Measurements from ENCODE around the gene CBFA2T2. TPM values are rescaled to one million over a fixed set of nuclear protein-coding genes. Genes with fewer than 3 reads are reported as not detected.

Gene CBFA2T2
- total RNA-seq, 1 experiment from 2014 or later: 20.0 TPM

DNA sequence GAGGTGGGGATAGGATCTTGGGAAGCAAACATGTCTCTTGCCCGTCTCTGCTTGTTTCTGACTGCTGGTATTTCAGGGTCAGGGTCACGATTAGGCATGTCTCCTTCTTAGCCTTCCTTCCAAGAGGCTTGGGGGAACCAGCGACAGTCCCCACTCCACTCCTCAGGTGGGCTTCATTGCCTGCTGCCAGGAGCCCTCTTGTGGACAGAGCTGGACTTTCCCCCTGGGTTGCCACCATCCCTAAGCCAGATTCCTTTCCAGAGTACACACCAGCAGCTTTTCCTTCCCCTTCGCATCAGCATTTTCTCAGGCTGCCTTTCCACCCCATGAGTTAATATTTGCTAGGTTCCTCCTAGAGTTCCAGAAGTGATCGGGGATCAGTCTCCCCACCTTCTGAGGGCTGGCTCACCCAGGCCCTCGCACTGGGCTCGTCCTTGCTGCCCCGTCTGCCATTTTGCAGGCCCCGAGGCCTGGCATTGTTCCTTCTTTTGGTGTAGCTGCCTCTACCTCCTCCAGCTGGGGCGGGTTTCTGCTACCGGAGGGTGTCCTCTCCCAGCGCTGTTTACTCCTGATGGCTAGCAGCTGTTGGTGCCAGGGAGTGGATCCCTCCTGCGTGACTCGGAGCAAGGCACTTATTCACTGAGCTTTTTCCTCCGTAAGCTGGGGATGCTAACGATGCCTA is 163.5 kb downstream of the CBFA2T2 start:
- Histone ChIP-seq H3K4me1 (replicated peaks; ENCODE audit: insufficient read depth) (peaks cover 48% of the 10 kb centered on the region), H4K20me1 (ENCODE audit: insufficient read depth) (no peaks in the 10 kb centered on the region), H3K27ac (no peak overlapping the region), H3K4me3 (no peak overlapping the region), H3K27me3 (ENCODE audit: insufficient read depth, low read depth) (no peaks in the 10 kb centered on the region), H3K36me3 (ENCODE audit: low read depth) (no peaks in the 10 kb centered on the region), H3F3A (ENCODE audit: insufficient read depth, low read depth) (peaks cover 32% of the 10 kb centered on the region), H3K9me3 (ENCODE audit: insufficient read depth, low read depth) (no peaks in the 10 kb centered on the region), H3K79me2 (ENCODE audit: low read depth) (no peaks in the 10 kb centered on the region), H2AFZ (no peak overlapping the region), H3K9me2 (ENCODE audit: insufficient read depth) (no peaks in the 10 kb centered on the region), H3K4me2 (peak overlapping the region; percentile 38; the same call in 1 of the 2 replicates)
- no TSS peak for BruUV-seq (replicated peaks)
- TF ChIP-seq EZH2 (IDR thresholded peaks at IDR 0.05; ENCODE audit: low read depth): no peak
- TF ChIP-seq, protein P1, sequence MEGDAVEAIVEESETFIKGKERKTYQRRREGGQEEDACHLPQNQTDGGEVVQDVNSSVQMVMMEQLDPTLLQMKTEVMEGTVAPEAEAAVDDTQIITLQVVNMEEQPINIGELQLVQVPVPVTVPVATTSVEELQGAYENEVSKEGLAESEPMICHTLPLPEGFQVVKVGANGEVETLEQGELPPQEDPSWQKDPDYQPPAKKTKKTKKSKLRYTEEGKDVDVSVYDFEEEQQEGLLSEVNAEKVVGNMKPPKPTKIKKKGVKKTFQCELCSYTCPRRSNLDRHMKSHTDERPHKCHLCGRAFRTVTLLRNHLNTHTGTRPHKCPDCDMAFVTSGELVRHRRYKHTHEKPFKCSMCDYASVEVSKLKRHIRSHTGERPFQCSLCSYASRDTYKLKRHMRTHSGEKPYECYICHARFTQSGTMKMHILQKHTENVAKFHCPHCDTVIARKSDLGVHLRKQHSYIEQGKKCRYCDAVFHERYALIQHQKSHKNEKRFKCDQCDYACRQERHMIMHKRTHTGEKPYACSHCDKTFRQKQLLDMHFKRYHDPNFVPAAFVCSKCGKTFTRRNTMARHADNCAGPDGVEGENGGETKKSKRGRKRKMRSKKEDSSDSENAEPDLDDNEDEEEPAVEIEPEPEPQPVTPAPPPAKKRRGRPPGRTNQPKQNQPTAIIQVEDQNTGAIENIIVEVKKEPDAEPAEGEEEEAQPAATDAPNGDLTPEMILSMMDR (conservative IDR thresholded peaks at IDR 0.05): peak; percentile 77
- ChIA-PET POLR2A (ENCODE audit: unreplicated experiment) (interaction anchor here (0.5 to 1.6 kb wide), 4 partner anchors 11 to 486 kb away, joined by 3 to 10 read pairs (median 4); partner anchors contain the start of gene ACTL10), CTCF (interaction anchor here (0.6 kb wide), 1 partner anchor 121 kb away, joined by 3 read pairs; no protein-coding TSS in a partner anchor)
- intact Hi-C loops (cut with micrococcal nuclease; ENCODE audit: unreplicated experiment): loop anchor here (5.0 kb wide), 1 partner anchor 251 kb away; the partner anchor contains the start of gene CDK5RAP1
- DNase-seq: peak in 1 of 2 experiments; percentile 60

DNA sequence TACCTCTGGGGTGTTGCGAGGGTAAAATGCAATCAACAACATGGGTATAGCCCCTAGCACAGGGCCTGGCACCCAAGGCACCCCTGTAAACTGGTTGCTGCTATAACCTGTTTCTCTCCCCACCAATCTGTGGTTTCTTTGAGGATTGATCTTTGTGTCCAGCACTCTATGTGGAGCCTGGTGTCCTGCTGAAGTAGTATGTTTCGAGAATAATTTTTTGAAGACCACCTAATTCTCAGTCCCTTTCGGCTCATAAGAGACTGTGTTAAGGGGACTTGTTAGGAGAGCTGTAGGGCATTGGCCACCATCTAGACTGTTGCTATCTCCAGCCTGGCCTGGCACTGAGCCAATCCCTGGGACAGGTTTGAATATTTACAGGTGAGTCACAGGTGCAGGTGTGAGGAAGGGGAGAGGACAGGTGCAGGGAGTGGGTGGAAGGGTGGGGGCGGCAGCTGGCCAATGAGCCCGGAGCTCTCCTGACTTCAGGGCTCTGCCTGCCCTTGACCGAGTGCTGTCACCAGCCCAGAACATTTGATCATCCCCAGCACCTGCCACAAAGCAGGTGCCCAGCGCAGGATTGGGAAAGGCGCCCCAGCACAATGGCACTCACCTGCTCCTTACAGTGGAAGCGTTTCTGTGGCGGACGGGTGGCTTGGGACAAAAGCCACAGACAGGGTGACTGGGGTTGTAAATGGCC is 164.2 kb downstream of the CBFA2T2 start:
- no TSS peak for BruUV-seq (replicated peaks)
- Histone ChIP-seq H3K4me3 (no peak overlapping the region), H3F3A (ENCODE audit: insufficient read depth, low read depth) (peaks cover 32% of the 10 kb centered on the region), H3K36me3 (ENCODE audit: low read depth) (no peaks in the 10 kb centered on the region), H3K79me2 (ENCODE audit: low read depth) (no peaks in the 10 kb centered on the region), H3K27ac (no peak overlapping the region), H4K20me1 (ENCODE audit: insufficient read depth) (no peaks in the 10 kb centered on the region), H3K4me2 (peak overlapping the region; percentile 38), H3K9me3 (ENCODE audit: insufficient read depth, low read depth) (no peaks in the 10 kb centered on the region), H3K27me3 (ENCODE audit: insufficient read depth, low read depth) (no peaks in the 10 kb centered on the region), H2AFZ (no peak overlapping the region), H3K4me1 (replicated peaks; ENCODE audit: insufficient read depth) (peaks cover 48% of the 10 kb centered on the region), H3K9me2 (ENCODE audit: insufficient read depth) (no peaks in the 10 kb centered on the region)
- ChIA-PET POLR2A (ENCODE audit: unreplicated experiment) (interaction anchor here (0.6 to 1.6 kb wide), 2 partner anchors 12 to 136 kb away, joined by 4 to 10 read pairs; partner anchors contain the start of gene ACTL10), CTCF (no interaction called here)
- no peak for TF ChIP-seq EZH2 (IDR thresholded peaks at IDR 0.05; ENCODE audit: low read depth)
- TF ChIP-seq, protein P1 (conservative IDR thresholded peaks at IDR 0.05): no peak
- peak; percentile 81 to 88 for DNase-seq
- intact Hi-C loops (cut with micrococcal nuclease; ENCODE audit: unreplicated experiment): loop anchor here (5.0 kb wide), 1 partner anchor 252 kb away; the partner anchor contains the start of gene CDK5RAP1

DNA sequence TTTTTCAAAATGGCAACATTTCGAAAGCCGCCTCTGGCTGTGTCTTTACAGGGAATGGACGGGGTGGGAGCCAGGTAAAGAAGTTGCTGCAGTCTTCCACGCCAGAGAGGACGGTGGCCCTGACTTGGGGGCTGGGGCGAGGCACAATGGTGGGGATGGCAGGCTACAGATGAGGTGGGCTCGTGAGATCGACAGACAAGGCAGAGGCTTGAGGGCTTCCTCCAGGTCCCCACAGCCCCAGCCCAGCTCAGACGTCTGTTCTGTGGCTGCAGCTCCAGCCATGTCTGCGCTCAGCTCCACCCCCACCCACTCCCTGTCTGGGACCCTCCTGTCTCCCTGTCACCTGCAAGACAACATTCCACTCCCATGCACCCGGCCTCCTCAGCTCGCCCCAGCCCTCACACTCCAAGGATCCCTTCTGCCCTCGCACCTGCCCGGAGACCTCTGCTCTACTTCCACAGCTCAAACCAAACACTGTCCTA is 164.8 kb downstream of the CBFA2T2 start:
- Histone ChIP-seq H3K4me2 (peak overlapping the region; percentile 38; the same call in 1 of the 2 replicates), H3K36me3 (ENCODE audit: low read depth) (no peaks in the 10 kb centered on the region), H4K20me1 (ENCODE audit: insufficient read depth) (no peaks in the 10 kb centered on the region), H3K9me3 (ENCODE audit: insufficient read depth, low read depth) (no peaks in the 10 kb centered on the region), H3K4me3 (no peak overlapping the region), H3F3A (ENCODE audit: insufficient read depth, low read depth) (peaks cover 32% of the 10 kb centered on the region), H3K4me1 (replicated peaks; ENCODE audit: insufficient read depth) (peaks cover 48% of the 10 kb centered on the region), H2AFZ (no peak overlapping the region), H3K79me2 (ENCODE audit: low read depth) (no peaks in the 10 kb centered on the region), H3K9me2 (ENCODE audit: insufficient read depth) (no peaks in the 10 kb centered on the region), H3K27me3 (ENCODE audit: insufficient read depth, low read depth) (no peaks in the 10 kb centered on the region), H3K27ac (no peak overlapping the region)
- intact Hi-C loops (cut with micrococcal nuclease; ENCODE audit: unreplicated experiment): loop anchor here (5.0 kb wide), 1 partner anchor 252 kb away; the partner anchor contains the start of gene CDK5RAP1
- no peak for TF ChIP-seq EZH2 (IDR thresholded peaks at IDR 0.05; ENCODE audit: low read depth)
- TF ChIP-seq, protein P1 (conservative IDR thresholded peaks at IDR 0.05): no peak
- CTCF ChIA-PET: no interaction called here
- peak in 1 of 2 experiments; percentile 17 for DNase-seq
- no TSS peak for BruUV-seq (replicated peaks)
- POLR2A ChIA-PET (ENCODE audit: unreplicated experiment): interaction anchor here (1.6 kb wide), 1 partner anchor 12 kb away, joined by 10 read pairs; the partner anchor contains the start of gene ACTL10
